GM06990 (cell line): Measurements from ENCODE around the gene FAR2.
"Not testable (repeated sequence)": the region's sequence is repeated elsewhere in the genome, so short reads cannot be mapped to it uniquely, and the experiment has no call there.

Source experiments
- DNase-seq: peaks from one replicate; pipeline ENCODE4 v3.0.0-alpha.2; 2011; ENCODE audit not compliant: insufficient read length; ENCODE audit errors: extremely low read depth
- H3K27me3 ChIP-seq: replicated peaks from 2 replicates; pipeline ENCODE4 v1.6.0; 2011; ENCODE audit warnings: low read length; ENCODE audit not compliant: control insufficient read depth, insufficient read depth
- H3K36me3 ChIP-seq: 2 replicates; pipeline ENCODE4 v1.5.1; 2011; ENCODE audit warnings: low read length; ENCODE audit not compliant: control insufficient read depth, insufficient read depth
- H3K4me3 ChIP-seq: replicated peaks from 2 replicates; pipeline ENCODE4 v1.5.1; 2011; ENCODE audit warnings: low read depth, mild to moderate bottlenecking, control low read depth, low read length
- TF ChIP-seq, protein P1 (sequence below): IDR thresholded peaks from 2 replicates; pipeline ENCODE4 v1.5.1; 2011; ENCODE audit warnings: low read length, control low read depth, mild to moderate bottlenecking, inconsistent platforms; ENCODE audit not compliant: insufficient read depth, poor library complexity, severe bottlenecking

The FAR2 gene

DNA sequence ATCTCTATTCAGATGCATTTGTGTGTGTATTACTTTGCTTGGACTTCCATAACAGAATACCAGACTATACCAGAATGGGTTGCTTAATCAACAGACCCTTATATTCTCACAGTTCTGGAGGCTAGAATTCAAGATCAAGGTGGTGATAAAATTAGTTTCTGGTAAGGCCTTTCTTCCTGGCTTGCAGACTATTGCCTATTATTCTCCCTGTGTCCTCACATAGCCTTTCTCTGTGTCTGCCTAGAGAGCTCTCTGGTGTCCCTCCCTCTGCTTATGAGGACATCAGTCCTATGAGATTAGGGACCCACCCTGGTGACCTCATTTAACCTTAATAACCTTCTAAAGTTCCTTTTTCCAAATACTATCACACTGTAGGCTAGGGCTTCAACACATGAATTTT, 106.0 kb downstream of the FAR2 start:
- no peak overlapping the region for H3K4me3 ChIP-seq
- TF ChIP-seq, protein P1, sequence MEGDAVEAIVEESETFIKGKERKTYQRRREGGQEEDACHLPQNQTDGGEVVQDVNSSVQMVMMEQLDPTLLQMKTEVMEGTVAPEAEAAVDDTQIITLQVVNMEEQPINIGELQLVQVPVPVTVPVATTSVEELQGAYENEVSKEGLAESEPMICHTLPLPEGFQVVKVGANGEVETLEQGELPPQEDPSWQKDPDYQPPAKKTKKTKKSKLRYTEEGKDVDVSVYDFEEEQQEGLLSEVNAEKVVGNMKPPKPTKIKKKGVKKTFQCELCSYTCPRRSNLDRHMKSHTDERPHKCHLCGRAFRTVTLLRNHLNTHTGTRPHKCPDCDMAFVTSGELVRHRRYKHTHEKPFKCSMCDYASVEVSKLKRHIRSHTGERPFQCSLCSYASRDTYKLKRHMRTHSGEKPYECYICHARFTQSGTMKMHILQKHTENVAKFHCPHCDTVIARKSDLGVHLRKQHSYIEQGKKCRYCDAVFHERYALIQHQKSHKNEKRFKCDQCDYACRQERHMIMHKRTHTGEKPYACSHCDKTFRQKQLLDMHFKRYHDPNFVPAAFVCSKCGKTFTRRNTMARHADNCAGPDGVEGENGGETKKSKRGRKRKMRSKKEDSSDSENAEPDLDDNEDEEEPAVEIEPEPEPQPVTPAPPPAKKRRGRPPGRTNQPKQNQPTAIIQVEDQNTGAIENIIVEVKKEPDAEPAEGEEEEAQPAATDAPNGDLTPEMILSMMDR = no peak
- H3K27me3 ChIP-seq = no peaks in the 10 kb centered on the region
- no peak for DNase-seq
- no peaks in the 10 kb centered on the region for H3K36me3 ChIP-seq

DNA sequence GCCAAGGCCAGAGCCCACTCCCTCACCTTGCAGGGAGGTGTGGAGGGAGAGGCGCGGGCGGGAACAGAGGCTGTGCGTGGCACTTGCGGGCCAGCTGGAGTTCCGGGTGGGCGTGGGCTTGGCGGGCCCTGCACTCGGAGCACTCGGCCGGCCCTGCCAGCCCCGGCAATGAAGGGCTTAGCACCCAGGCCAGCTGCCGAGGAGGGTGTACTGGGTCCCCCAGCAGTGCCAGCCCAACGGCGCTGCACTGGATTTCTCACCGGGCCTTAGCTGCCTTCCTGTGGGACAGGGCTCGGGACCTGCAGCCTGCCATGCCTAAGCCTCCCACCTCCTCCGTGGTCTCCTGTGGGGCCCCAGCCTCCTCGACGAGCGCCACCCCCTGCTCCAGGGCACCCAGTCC, 107.5 kb downstream of the FAR2 start:
- TF ChIP-seq, protein P1 = no peak
- DNase-seq = no peak
- Histone ChIP-seq H3K27me3 (no peaks in the 10 kb centered on the region), H3K4me3 (no peak overlapping the region), H3K36me3 (no peaks in the 10 kb centered on the region)

DNA sequence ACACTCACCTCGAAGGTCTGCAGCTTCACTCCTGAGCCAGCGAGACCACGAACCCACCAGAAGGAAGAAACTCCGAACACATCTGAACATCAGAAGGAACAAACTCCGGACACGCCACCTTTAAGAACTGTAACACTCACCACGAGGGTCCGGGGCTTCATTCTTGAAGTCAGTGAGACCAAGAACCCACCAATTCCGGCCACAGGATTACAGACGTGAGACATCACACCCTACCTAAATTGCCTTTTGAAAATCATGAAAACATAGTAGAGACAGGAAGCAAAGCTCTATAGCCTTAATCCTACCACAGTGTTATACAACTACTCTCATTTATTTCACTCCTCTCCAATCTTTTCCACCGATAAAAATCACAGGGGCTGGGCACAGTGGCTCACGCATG, 108.6 kb downstream of the FAR2 start:
- not testable (repeated sequence) for H3K4me3 ChIP-seq, H3K36me3 ChIP-seq, DNase-seq, H3K27me3 ChIP-seq

DNA sequence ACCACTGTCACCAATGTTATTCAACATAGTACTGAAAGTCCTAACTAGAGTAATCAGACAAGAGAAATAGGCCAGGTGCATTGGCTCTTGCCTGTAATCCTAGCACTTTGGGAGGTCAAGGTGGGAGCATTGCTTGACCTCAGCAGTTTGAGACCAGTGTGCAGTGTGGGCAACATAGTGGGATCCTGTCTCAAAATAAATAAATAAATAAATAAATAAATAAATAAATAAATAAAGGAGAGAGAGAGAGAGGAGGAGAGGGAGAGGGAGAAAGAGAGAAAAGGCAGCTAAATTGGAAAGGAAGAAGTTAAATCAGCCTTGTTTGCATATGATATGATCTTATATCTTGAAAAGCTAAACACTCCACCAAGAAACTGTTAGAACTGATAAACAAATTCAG, 115.3 kb downstream of the FAR2 start:
- no peak overlapping the region for H3K4me3 ChIP-seq
- H3K36me3 ChIP-seq = no peaks in the 10 kb centered on the region
- no peaks in the 10 kb centered on the region for H3K27me3 ChIP-seq
- no peak for DNase-seq
- TF ChIP-seq, protein P1 = no peak

DNA sequence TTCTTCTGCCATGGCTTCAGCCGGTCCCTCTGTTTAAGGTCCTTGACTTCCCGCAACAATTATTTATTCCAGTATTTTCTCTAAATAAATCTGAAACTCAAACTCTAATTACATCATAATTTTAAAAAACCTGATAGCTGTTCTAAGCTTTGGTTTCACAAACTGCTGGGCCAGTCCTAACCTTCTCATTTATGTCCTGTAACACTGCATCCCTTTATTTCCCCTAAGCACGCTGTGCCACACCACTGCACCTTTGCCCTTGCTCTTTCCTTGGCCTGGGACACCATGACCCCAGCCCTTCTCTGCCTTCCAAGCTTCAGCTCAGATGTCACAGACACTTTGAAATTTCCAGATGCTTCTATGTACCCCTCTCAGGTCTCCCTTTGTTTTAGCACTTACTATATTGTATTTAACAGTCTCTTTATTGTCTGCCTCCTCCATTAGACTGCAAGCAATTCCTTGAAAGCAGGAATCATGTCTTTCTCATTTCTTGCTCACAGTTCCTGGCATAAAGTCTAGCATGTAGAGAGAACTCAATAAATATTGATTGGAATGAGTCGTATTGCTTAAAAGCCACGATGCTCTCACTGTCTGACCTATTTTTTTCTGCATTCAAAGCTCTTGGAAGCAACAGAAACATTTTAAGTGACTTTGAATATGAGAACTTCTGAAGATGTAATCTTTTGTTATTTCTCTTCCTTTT, 120.8 kb downstream of the FAR2 start:
- no peaks in the 10 kb centered on the region for H3K27me3 ChIP-seq
- H3K4me3 ChIP-seq = no peak overlapping the region
- TF ChIP-seq, protein P1 = no peak
- no peaks in the 10 kb centered on the region for H3K36me3 ChIP-seq
- no peak for DNase-seq

DNA sequence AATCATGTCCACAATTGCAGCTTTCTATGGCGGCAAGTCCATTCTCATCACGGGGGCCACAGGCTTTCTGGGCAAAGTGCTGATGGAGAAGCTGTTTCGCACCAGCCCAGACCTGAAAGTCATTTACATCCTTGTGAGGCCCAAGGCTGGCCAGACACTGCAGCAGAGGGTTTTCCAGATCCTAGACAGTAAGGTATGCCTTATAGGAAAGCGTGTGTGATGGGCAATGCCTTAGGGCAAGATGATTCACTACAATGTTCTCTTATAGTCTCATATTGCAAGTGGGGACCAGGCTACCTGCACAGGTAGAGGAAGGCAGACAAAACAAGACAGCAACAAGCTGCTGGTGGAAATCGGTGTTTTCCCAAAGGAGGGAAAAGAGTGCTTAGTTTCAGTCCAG, 121.4 kb downstream of the FAR2 start:
- H3K36me3 ChIP-seq = no peaks in the 10 kb centered on the region
- no peaks in the 10 kb centered on the region for H3K27me3 ChIP-seq
- no peak overlapping the region for H3K4me3 ChIP-seq
- TF ChIP-seq, protein P1 = no peak
- no peak for DNase-seq
